Neural cell (in vitro differentiated cells): ENCODE results near the gene C19orf33.

Experiments
- CTCF ChIP-seq: fragments of 450-650 bp; IDR thresholded peaks from 2 replicates; pipeline ENCODE4 v1.5.1; 2014; ENCODE audit warnings: antibody characterized with exemption, mild to moderate bottlenecking, moderate library complexity; ENCODE audit not compliant: poor library complexity, severe bottlenecking
- EP300 ChIP-seq: fragments of 450-650 bp; conservative IDR thresholded peaks from 2 replicates; pipeline ENCODE4 v1.6.1; 2014; ENCODE audit warnings: antibody characterized with exemption, mild to moderate bottlenecking, moderate library complexity; ENCODE audit not compliant: poor library complexity, severe bottlenecking
- EZH2 ChIP-seq: fragments of 200-600, 300-800 bp; shearing (Covaris generic), sonication (generic); IDR thresholded peaks from 2 replicates; pipeline ENCODE4 v1.6.1; 2014; ENCODE audit warnings: antibody characterized with exemption, low read length, borderline replicate concordance, mild to moderate bottlenecking; ENCODE audit not compliant: insufficient read depth, poor library complexity, severe bottlenecking
- POLR2AphosphoS5 ChIP-seq: IDR thresholded peaks from 2 replicates; pipeline ENCODE4 v1.6.1; 2012
- RAD21 ChIP-seq: fragments of 450-650 bp; conservative IDR thresholded peaks from 2 replicates; pipeline ENCODE4 v1.6.1; 2014; ENCODE audit warnings: antibody characterized with exemption, mild to moderate bottlenecking, moderate library complexity
- REST ChIP-seq: IDR thresholded peaks from 2 replicates; pipeline ENCODE4 v1.6.1; 2012; ENCODE audit warnings: borderline replicate concordance
- SMC3 ChIP-seq: fragments of 450-650 bp; conservative IDR thresholded peaks from 2 replicates; pipeline ENCODE4 v1.6.1; 2014; ENCODE audit warnings: antibody characterized with exemption, mild to moderate bottlenecking, moderate library complexity; ENCODE audit not compliant: poor library complexity
- TAF1 ChIP-seq: IDR thresholded peaks from 2 replicates; pipeline ENCODE4 v1.6.1; 2012; ENCODE audit warnings: low read depth

- TF ChIP-seq TAF1 = no peak
- no peak for TF ChIP-seq CTCF
- TF ChIP-seq EZH2 = no peak
- TF ChIP-seq POLR2AphosphoS5 = no peak
- TF ChIP-seq RAD21 = no peak
- no peak for TF ChIP-seq EP300
- no peak for TF ChIP-seq REST
- TF ChIP-seq SMC3 = no peak
Measured at GRCh38 chr19:38329651-38330050, 25.6 kb downstream of the C19orf33 start.
